ENCODE data around the gene KCMF1. TPM values are rescaled to one million over a fixed set of nuclear protein-coding genes. Genes with fewer than 3 reads are reported as not detected.

KCMF1 gene
- total and polyA plus RNA-seq, 4 donors: 10.5 to 45.4 (median 23.1) TPM

DNA sequence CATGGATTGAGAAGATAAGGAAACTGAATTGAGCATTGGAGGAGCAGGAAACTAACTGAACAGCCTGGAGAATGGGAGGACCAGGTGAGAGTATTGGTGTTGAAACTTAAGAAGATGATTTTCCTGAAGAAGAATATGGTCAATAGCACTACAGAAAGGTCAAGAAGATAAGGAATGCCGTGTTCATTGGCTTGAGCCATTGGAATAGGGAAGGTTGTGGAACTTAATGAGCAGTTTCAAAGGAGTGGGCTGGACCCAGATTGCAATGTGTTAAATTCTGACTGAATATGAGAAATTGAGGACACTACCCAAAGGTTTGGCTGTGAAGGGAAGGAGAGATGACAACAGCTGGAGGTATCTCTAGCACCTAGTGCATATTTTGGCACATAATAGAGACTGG is 19.0 kb downstream of the KCMF1 start:
- H3K27ac ChIP-seq (ENCODE audit: low read depth in 1 of 2, low read length in 2 of 2): no peak overlapping the region
- H3K4me3 ChIP-seq (ENCODE audit: low read depth in 1 of 3, low read length in 3 of 3): no peak overlapping the region
- no peaks in the 10 kb centered on the region for H3K36me3 ChIP-seq (ENCODE audit: control insufficient read depth in 4 of 4, insufficient read depth in 3 of 4, low read depth in 1 of 4, low read length in 3 of 4)
- TF ChIP-seq TAF1 (conservative IDR thresholded peaks at IDR 0.05) (no peak), SP1 (IDR thresholded peaks at IDR 0.05) (no peak), NR2F2 (IDR thresholded peaks at IDR 0.05) (no peak), YY1 (IDR thresholded peaks at IDR 0.05) (no peak), EGR1 (IDR thresholded peaks at IDR 0.05; ENCODE audit: low read depth in 2 of 2) (no peak), GABPA (IDR thresholded peaks at IDR 0.05 in 1 of 2, conservative IDR thresholded peaks at IDR 0.05 in 1 of 2) (no peak), JUND (IDR thresholded peaks at IDR 0.05) (no peak)
- TF ChIP-seq, protein P1, sequence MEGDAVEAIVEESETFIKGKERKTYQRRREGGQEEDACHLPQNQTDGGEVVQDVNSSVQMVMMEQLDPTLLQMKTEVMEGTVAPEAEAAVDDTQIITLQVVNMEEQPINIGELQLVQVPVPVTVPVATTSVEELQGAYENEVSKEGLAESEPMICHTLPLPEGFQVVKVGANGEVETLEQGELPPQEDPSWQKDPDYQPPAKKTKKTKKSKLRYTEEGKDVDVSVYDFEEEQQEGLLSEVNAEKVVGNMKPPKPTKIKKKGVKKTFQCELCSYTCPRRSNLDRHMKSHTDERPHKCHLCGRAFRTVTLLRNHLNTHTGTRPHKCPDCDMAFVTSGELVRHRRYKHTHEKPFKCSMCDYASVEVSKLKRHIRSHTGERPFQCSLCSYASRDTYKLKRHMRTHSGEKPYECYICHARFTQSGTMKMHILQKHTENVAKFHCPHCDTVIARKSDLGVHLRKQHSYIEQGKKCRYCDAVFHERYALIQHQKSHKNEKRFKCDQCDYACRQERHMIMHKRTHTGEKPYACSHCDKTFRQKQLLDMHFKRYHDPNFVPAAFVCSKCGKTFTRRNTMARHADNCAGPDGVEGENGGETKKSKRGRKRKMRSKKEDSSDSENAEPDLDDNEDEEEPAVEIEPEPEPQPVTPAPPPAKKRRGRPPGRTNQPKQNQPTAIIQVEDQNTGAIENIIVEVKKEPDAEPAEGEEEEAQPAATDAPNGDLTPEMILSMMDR (IDR thresholded peaks at IDR 0.05; ENCODE audit: low read depth, low read length, missing input control): no peak
- TF ChIP-seq, protein P2, sequence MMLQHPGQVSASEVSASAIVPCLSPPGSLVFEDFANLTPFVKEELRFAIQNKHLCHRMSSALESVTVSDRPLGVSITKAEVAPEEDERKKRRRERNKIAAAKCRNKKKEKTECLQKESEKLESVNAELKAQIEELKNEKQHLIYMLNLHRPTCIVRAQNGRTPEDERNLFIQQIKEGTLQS (IDR thresholded peaks at IDR 0.05): no peak
- TF ChIP-seq, protein P3, sequence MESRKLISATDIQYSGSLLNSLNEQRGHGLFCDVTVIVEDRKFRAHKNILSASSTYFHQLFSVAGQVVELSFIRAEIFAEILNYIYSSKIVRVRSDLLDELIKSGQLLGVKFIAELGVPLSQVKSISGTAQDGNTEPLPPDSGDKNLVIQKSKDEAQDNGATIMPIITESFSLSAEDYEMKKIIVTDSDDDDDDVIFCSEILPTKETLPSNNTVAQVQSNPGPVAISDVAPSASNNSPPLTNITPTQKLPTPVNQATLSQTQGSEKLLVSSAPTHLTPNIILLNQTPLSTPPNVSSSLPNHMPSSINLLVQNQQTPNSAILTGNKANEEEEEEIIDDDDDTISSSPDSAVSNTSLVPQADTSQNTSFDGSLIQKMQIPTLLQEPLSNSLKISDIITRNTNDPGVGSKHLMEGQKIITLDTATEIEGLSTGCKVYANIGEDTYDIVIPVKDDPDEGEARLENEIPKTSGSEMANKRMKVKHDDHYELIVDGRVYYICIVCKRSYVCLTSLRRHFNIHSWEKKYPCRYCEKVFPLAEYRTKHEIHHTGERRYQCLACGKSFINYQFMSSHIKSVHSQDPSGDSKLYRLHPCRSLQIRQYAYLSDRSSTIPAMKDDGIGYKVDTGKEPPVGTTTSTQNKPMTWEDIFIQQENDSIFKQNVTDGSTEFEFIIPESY (IDR thresholded peaks at IDR 0.05): no peak
- no peaks in the 10 kb centered on the region for H3K9me3 ChIP-seq (ENCODE audit: control insufficient read depth in 4 of 4, low read length in 3 of 4)
- H3K27me3 ChIP-seq (ENCODE audit: control insufficient read depth in 4 of 4, insufficient read depth in 4 of 4, low read length in 3 of 4): no peaks in the 10 kb centered on the region
- no peak overlapping the region for H3K9ac ChIP-seq (ENCODE audit: low read depth in 1 of 2, low read length in 2 of 2)
- DNase-seq (ENCODE audit: low spot score): no peak
- H3K4me1 ChIP-seq (ENCODE audit: control insufficient read depth in 4 of 4, insufficient read depth in 4 of 4, low read length in 3 of 4): peaks cover 7 to 27% (median 15%) of the 10 kb centered on the region in 4 donors
- 66% methylated on average over 1 of the region's 1 CpG for WGBS

DNA sequence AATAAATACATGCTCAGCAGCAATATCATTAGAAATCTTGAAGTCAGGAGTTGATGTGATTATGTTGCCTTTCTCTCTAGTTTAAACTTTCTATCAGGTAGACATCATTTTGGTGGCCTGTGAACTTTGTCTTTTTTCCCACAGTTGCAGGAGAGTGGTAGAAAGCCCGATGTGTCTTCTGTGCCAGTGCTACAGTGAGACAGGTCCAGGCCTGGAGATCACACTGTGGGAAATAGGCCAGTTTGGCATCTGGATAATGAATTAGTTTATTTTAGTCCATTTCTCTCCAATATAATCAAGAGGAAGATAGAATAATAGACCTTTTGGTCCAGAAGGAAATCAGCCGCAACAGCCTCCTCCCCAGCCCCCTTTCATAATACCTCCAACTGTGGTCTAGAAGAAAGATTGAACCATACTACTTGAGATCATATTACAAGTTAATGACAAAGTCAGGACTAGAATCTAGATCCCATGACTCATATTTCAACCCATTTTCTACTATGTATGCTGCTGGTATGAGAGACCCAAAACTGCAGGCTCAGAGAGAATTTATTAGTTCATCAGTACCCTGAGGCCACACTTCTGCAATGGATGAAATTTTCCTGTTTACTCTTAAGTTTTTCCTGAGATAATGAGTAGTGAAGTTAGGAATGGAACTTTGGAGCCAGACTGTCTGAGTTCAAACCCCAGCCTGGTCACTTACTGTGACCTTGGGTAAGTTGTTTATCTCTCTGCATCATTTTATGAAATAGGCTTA is 20.6 kb downstream of the KCMF1 start:
- no peak for DNase-seq (ENCODE audit: low spot score)
- Histone ChIP-seq H3K9ac (ENCODE audit: low read depth in 1 of 2, low read length in 2 of 2) (no peak overlapping the region), H3K4me3 (ENCODE audit: low read depth in 1 of 3, low read length in 3 of 3) (no peak overlapping the region), H3K9me3 (ENCODE audit: control insufficient read depth in 4 of 4, low read length in 3 of 4) (no peaks in the 10 kb centered on the region), H3K27ac (ENCODE audit: low read depth in 1 of 2, low read length in 2 of 2) (no peak overlapping the region), H3K4me1 (ENCODE audit: control insufficient read depth in 4 of 4, insufficient read depth in 4 of 4, low read length in 3 of 4) (peaks cover 7 to 27% (median 14%) of the 10 kb centered on the region in 4 donors), H3K36me3 (ENCODE audit: control insufficient read depth in 4 of 4, insufficient read depth in 3 of 4, low read depth in 1 of 4, low read length in 3 of 4) (no peaks in the 10 kb centered on the region), H3K27me3 (ENCODE audit: control insufficient read depth in 4 of 4, insufficient read depth in 4 of 4, low read length in 3 of 4) (no peaks in the 10 kb centered on the region)
- 29% methylated on average over 2 of the region's 2 CpGs for WGBS
- TF ChIP-seq, protein P4, sequence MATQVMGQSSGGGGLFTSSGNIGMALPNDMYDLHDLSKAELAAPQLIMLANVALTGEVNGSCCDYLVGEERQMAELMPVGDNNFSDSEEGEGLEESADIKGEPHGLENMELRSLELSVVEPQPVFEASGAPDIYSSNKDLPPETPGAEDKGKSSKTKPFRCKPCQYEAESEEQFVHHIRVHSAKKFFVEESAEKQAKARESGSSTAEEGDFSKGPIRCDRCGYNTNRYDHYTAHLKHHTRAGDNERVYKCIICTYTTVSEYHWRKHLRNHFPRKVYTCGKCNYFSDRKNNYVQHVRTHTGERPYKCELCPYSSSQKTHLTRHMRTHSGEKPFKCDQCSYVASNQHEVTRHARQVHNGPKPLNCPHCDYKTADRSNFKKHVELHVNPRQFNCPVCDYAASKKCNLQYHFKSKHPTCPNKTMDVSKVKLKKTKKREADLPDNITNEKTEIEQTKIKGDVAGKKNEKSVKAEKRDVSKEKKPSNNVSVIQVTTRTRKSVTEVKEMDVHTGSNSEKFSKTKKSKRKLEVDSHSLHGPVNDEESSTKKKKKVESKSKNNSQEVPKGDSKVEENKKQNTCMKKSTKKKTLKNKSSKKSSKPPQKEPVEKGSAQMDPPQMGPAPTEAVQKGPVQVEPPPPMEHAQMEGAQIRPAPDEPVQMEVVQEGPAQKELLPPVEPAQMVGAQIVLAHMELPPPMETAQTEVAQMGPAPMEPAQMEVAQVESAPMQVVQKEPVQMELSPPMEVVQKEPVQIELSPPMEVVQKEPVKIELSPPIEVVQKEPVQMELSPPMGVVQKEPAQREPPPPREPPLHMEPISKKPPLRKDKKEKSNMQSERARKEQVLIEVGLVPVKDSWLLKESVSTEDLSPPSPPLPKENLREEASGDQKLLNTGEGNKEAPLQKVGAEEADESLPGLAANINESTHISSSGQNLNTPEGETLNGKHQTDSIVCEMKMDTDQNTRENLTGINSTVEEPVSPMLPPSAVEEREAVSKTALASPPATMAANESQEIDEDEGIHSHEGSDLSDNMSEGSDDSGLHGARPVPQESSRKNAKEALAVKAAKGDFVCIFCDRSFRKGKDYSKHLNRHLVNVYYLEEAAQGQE (IDR thresholded peaks at IDR 0.05): no peak
- TF ChIP-seq RAD21 (IDR thresholded peaks at IDR 0.05) (no peak), FOXA1 (IDR thresholded peaks at IDR 0.05) (no peak), RXRA (IDR thresholded peaks at IDR 0.05) (no peak), HNF4G (IDR thresholded peaks at IDR 0.05) (no peak), SP1 (IDR thresholded peaks at IDR 0.05) (no peak), NR2F2 (IDR thresholded peaks at IDR 0.05) (no peak), JUND (IDR thresholded peaks at IDR 0.05) (no peak), TAF1 (conservative IDR thresholded peaks at IDR 0.05) (no peak), FOXA2 (IDR thresholded peaks at IDR 0.05) (no peak), YY1 (IDR thresholded peaks at IDR 0.05) (no peak), EGR1 (IDR thresholded peaks at IDR 0.05; ENCODE audit: low read depth in 2 of 2) (no peak)
- TF ChIP-seq, protein P2 (IDR thresholded peaks at IDR 0.05): no peak
- TF ChIP-seq, protein P3 (IDR thresholded peaks at IDR 0.05): no peak
- TF ChIP-seq, protein P5, sequence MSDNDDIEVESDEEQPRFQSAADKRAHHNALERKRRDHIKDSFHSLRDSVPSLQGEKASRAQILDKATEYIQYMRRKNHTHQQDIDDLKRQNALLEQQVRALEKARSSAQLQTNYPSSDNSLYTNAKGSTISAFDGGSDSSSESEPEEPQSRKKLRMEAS (IDR thresholded peaks at IDR 0.05): no peak
